ENCODE results near the gene ZNF526. TPM values are rescaled to one million over a fixed set of nuclear protein-coding genes. Genes with fewer than 3 reads are reported as not detected.
A peak's percentile ranks its signal among the peaks of the same experiment; 100 is the strongest.

Gene ZNF526
- total RNA-seq, 1 donor from 2014 or later: 5.9 TPM

GRCh38 chr19:42233678-42234292 lies 13.7 kb downstream of the ZNF526 start:
- intact Hi-C loops (cut with micrococcal nuclease): no loop called here
- peaks cover 81% of the 10 kb centered on the region for H3K36me3 ChIP-seq
- H3K4me1 ChIP-seq: peaks cover 18% of the 10 kb centered on the region
- no peaks in the 10 kb centered on the region for H3K27me3 ChIP-seq (ENCODE audit: low read depth)
- no peak for TF ChIP-seq CTCF (IDR thresholded peaks at IDR 0.05; ENCODE audit: borderline replicate concordance)
- H3K27ac ChIP-seq (replicated peaks): no peak overlapping the region
- DNase-seq: no peak
- no peak overlapping the region for H3K4me3 ChIP-seq
- H3K9me3 ChIP-seq (replicated peaks): no peaks in the 10 kb centered on the region

GRCh38 chr19:42234364-42234763 lies 14.3 kb downstream of the ZNF526 start:
- no peak overlapping the region for H3K27ac ChIP-seq (replicated peaks)
- peaks cover 77% of the 10 kb centered on the region for H3K36me3 ChIP-seq
- no peaks in the 10 kb centered on the region for H3K27me3 ChIP-seq (ENCODE audit: low read depth)
- no peaks in the 10 kb centered on the region for H3K9me3 ChIP-seq (replicated peaks)
- DNase-seq: no peak
- peaks cover 18% of the 10 kb centered on the region for H3K4me1 ChIP-seq
- intact Hi-C loops (cut with micrococcal nuclease): no loop called here
- TF ChIP-seq CTCF (IDR thresholded peaks at IDR 0.05; ENCODE audit: borderline replicate concordance): no peak
- H3K4me3 ChIP-seq: no peak overlapping the region

- Histone ChIP-seq H3K36me3 (peaks cover 79% of the 10 kb centered on the region), H3K9me3 (replicated peaks) (no peaks in the 10 kb centered on the region), H3K27me3 (ENCODE audit: low read depth) (no peaks in the 10 kb centered on the region), H3K4me3 (no peak overlapping the region), H3K4me1 (peaks cover 16% of the 10 kb centered on the region), H3K27ac (replicated peaks) (no peak overlapping the region)
- DNase-seq: no peak
- TF ChIP-seq CTCF (IDR thresholded peaks at IDR 0.05; ENCODE audit: borderline replicate concordance): no peak
- intact Hi-C loops (cut with micrococcal nuclease): no loop called here
Observed at GRCh38 chr19:42235181-42235580, 15.1 kb downstream of the ZNF526 start.

GRCh38 chr19:42239544-42240220 lies 19.6 kb downstream of the ZNF526 start:
- Histone ChIP-seq H3K27ac (replicated peaks) (no peak overlapping the region), H3K4me1 (peaks cover 36% of the 10 kb centered on the region), H3K27me3 (ENCODE audit: low read depth) (no peaks in the 10 kb centered on the region), H3K9me3 (replicated peaks) (no peaks in the 10 kb centered on the region), H3K4me3 (no peak overlapping the region), H3K36me3 (peaks cover 36% of the 10 kb centered on the region)
- intact Hi-C loops (cut with micrococcal nuclease): loop anchor here (5.0 kb wide), 1 partner anchor 43 kb away; no protein-coding TSS in a partner anchor
- no peak for DNase-seq
- TF ChIP-seq CTCF (IDR thresholded peaks at IDR 0.05; ENCODE audit: borderline replicate concordance): no peak

- no peak for TF ChIP-seq CTCF (IDR thresholded peaks at IDR 0.05; ENCODE audit: borderline replicate concordance)
- no peaks in the 10 kb centered on the region for H3K9me3 ChIP-seq (replicated peaks)
- peak overlapping the region; percentile 88 for H3K4me3 ChIP-seq
- peaks cover 20% of the 10 kb centered on the region for H3K36me3 ChIP-seq
- intact Hi-C loops (cut with micrococcal nuclease): loop anchor here (5.0 kb wide), 1 partner anchor 41 kb away; no protein-coding TSS in a partner anchor
- DNase-seq: no peak
- H3K27me3 ChIP-seq (ENCODE audit: low read depth): no peaks in the 10 kb centered on the region
- peaks cover 51% of the 10 kb centered on the region for H3K4me1 ChIP-seq
- H3K27ac ChIP-seq (replicated peaks): no peak overlapping the region
Observed at GRCh38 chr19:42241279-42241678, 21.2 kb downstream of the ZNF526 start.
